Mesothelial cell of epicardium (in vitro differentiated cells): Measurements from ENCODE around the gene PHYHD1. TPM values are rescaled to one million over a fixed set of nuclear protein-coding genes. Genes with fewer than 3 reads are reported as not detected.

Experiments used
- DNase-seq, 2 experiments: peaks; one replicate each; pipeline ENCODE4 v3.0.0; 2021; ENCODE audit warnings: low spot score in 2 of 2; ENCODE audit not compliant: unreplicated experiment in 2 of 2
- H3K27ac Mint-ChIP-seq: 2 replicates; pipeline ENCODE4 v1.8.0; 2021; ENCODE audit warnings: mixed read lengths
- H3K27me3 Mint-ChIP-seq: 2 replicates; pipeline ENCODE4 v1.8.0; 2021; ENCODE audit warnings: low read depth, mixed read lengths
- H3K36me3 Mint-ChIP-seq: 2 replicates; pipeline ENCODE4 v1.8.0; 2021; ENCODE audit warnings: mixed read lengths
- H3K4me1 Mint-ChIP-seq: 2 replicates; pipeline ENCODE4 v1.8.0; 2021; ENCODE audit warnings: mixed read lengths
- H3K4me3 Mint-ChIP-seq: 2 replicates; pipeline ENCODE4 v1.8.0; 2021; ENCODE audit warnings: mild to moderate bottlenecking, moderate library complexity, mixed read lengths
- H3K9me3 Mint-ChIP-seq: 2 replicates; pipeline ENCODE4 v1.8.0; 2021; ENCODE audit warnings: mixed read lengths
- CTCF ChIP-seq: fragments of 200-600 bp; sonication (generic); IDR thresholded peaks from one replicate; pipeline ENCODE4 v1.5.0; 2021; ENCODE audit warnings: antibody characterized with exemption; ENCODE audit not compliant: unreplicated experiment
- total RNA-seq: library from RNA; stranded (reverse); gene quantifications from 3 replicates; pipeline ENCODE4 v1.2.1, GENCODE V29; 2021

Gene PHYHD1
- total RNA-seq, 1 donor from 2014 or later = 24.3 TPM

- no peak for TF ChIP-seq CTCF
- H3K4me3 Mint-ChIP-seq = no peak overlapping the region
- no peak for DNase-seq
- H3K9me3 Mint-ChIP-seq = no peaks in the 10 kb centered on the region
- no peaks in the 10 kb centered on the region for H3K27me3 Mint-ChIP-seq
- no peaks in the 10 kb centered on the region for H3K4me1 Mint-ChIP-seq
- H3K27ac Mint-ChIP-seq = no peak overlapping the region
- peaks cover 50% of the 10 kb centered on the region for H3K36me3 Mint-ChIP-seq
Measured at GRCh38 chr9:128972956-128973355, 52.2 kb downstream of the PHYHD1 start.

GRCh38 chr9:128979111-128979510 lies 58.3 kb downstream of the PHYHD1 start:
- Mint-ChIP-seq H3K27me3 (no peaks in the 10 kb centered on the region), H3K4me3 (no peak overlapping the region), H3K36me3 (peaks cover 59% of the 10 kb centered on the region), H3K9me3 (no peaks in the 10 kb centered on the region), H3K4me1 (no peaks in the 10 kb centered on the region), H3K27ac (no peak overlapping the region)
- TF ChIP-seq CTCF = no peak
- DNase-seq = no peak

- Mint-ChIP-seq H3K27ac (no peak overlapping the region), H3K4me3 (no peak overlapping the region), H3K27me3 (no peaks in the 10 kb centered on the region), H3K4me1 (no peaks in the 10 kb centered on the region), H3K36me3 (peaks cover 59% of the 10 kb centered on the region), H3K9me3 (no peaks in the 10 kb centered on the region)
- no peak for TF ChIP-seq CTCF
- DNase-seq = no peak
Measured at GRCh38 chr9:128983536-128983935, 62.8 kb downstream of the PHYHD1 start.

GRCh38 chr9:128986671-128987070 lies 65.9 kb downstream of the PHYHD1 start:
- H3K4me1 Mint-ChIP-seq = no peaks in the 10 kb centered on the region
- H3K27me3 Mint-ChIP-seq = no peaks in the 10 kb centered on the region
- no peak overlapping the region for H3K27ac Mint-ChIP-seq
- H3K4me3 Mint-ChIP-seq = no peak overlapping the region
- peaks cover 45% of the 10 kb centered on the region for H3K36me3 Mint-ChIP-seq
- TF ChIP-seq CTCF = no peak
- no peaks in the 10 kb centered on the region for H3K9me3 Mint-ChIP-seq
- no peak for DNase-seq

GRCh38 chr9:128987805-128988204 lies 67.0 kb downstream of the PHYHD1 start:
- Mint-ChIP-seq H3K9me3 (no peaks in the 10 kb centered on the region), H3K4me3 (no peak overlapping the region), H3K27ac (no peak overlapping the region), H3K36me3 (peaks cover 40% of the 10 kb centered on the region), H3K4me1 (no peaks in the 10 kb centered on the region), H3K27me3 (no peaks in the 10 kb centered on the region)
- TF ChIP-seq CTCF = no peak
- DNase-seq = no peak

Other genes with a start within 250 kb of the PHYHD1 start
- gene SET, start 231.8 kb upstream of the PHYHD1 start, total RNA-seq = 443 to 471 TPM (median 467 TPM) in 3 replicates
- gene PKN3, start 218.5 kb upstream of the PHYHD1 start, total RNA-seq = 5.2 to 6.6 TPM (median 5.9 TPM) in 3 replicates
- 20.7 to 22.6 TPM (median 21.6 TPM) in 3 replicates for gene ZDHHC12, start 196.9 kb upstream of the PHYHD1 start, total RNA-seq
- 37.2 to 39.0 TPM (median 38.7 TPM) in 3 replicates for gene ZER1, start 149.1 kb upstream of the PHYHD1 start, total RNA-seq
- gene TBC1D13, start 133.7 kb upstream of the PHYHD1 start, total RNA-seq = 34.9 to 37.8 TPM (median 35.4 TPM) in 3 replicates
- gene ENDOG, start 102.5 kb upstream of the PHYHD1 start, total RNA-seq = 9.8 to 10.4 TPM (median 10.1 TPM) in 3 replicates
- gene SPOUT1, start 91.2 kb upstream of the PHYHD1 start, total RNA-seq = 34.6 to 44.8 TPM (median 38.1 TPM) in 3 replicates
- 6.6 to 9.2 TPM (median 8.0 TPM) in 3 replicates for gene KYAT1, start 39.0 kb upstream of the PHYHD1 start, total RNA-seq
- gene LRRC8A, start 38.8 kb upstream of the PHYHD1 start, total RNA-seq = 33.9 to 35.9 TPM (median 34.6 TPM) in 3 replicates
- 16.7 to 17.0 TPM (median 16.9 TPM) in 3 replicates for gene DOLK, start 26.6 kb downstream of the PHYHD1 start, total RNA-seq
- gene NUP188, start 26.7 kb downstream of the PHYHD1 start, total RNA-seq = 49.5 to 56.6 TPM (median 51.7 TPM) in 3 replicates
- 173 to 174 TPM (median 174 TPM) in 3 replicates for gene SH3GLB2, start 107.3 kb downstream of the PHYHD1 start, total RNA-seq
- gene MIGA2, start 115.6 kb downstream of the PHYHD1 start, total RNA-seq = 36.1 to 37.9 TPM (median 36.2 TPM) in 3 replicates
- gene DOLPP1, start 160.1 kb downstream of the PHYHD1 start, total RNA-seq = 16.9 to 21.5 TPM (median 20.0 TPM) in 3 replicates
- gene CRAT, start 189.8 kb downstream of the PHYHD1 start, total RNA-seq = 26.4 to 27.6 TPM (median 26.4 TPM) in 3 replicates
- 157 to 164 TPM (median 160 TPM) in 3 replicates for gene PTPA, start 190.4 kb downstream of the PHYHD1 start, total RNA-seq